Neural progenitor cell (in vitro differentiated cells): ENCODE data around the gene CFAP61. TPM values are rescaled to one million over a fixed set of nuclear protein-coding genes. Genes with fewer than 3 reads are reported as not detected.
A peak's percentile ranks its signal among the peaks of the same experiment; 100 is the strongest.

Experiments
- DNase-seq: peaks from one replicate; pipeline ENCODE4 v3.0.0-alpha.2; 2016; ENCODE audit warnings: low spot score
- H2AFZ ChIP-seq: fragments of 200-600 bp; sonication (generic); replicated peaks from 2 replicates; pipeline ENCODE4 v1.6.1; 2016; ENCODE audit warnings: antibody characterized with exemption
- H3F3A ChIP-seq: fragments of 200-600 bp; sonication (generic); 2 replicates; pipeline ENCODE4 v1.6.1; 2016; ENCODE audit warnings: antibody characterized with exemption, low read depth
- H3K27ac ChIP-seq: fragments of 200-600 bp; sonication (generic); 2 replicates; pipeline ENCODE4 v1.5.1; 2016; ENCODE audit warnings: mild to moderate bottlenecking
- H3K27me3 ChIP-seq: fragments of 200-600 bp; sonication (generic); 2 replicates; pipeline ENCODE4 v1.6.1; 2016; ENCODE audit warnings: mild to moderate bottlenecking, moderate library complexity
- H3K36me3 ChIP-seq: fragments of 200-600 bp; sonication (generic); 2 replicates; pipeline ENCODE4 v1.5.1; 2016
- H3K4me1 ChIP-seq: fragments of 200-600 bp; sonication (generic); 2 replicates; pipeline ENCODE4 v1.6.1; 2016; ENCODE audit warnings: mixed run types
- H3K4me2 ChIP-seq: fragments of 200-600 bp; sonication (generic); 2 replicates; pipeline ENCODE4 v1.6.1; 2016
- H3K4me3 ChIP-seq: fragments of 200-600 bp; sonication (generic); 2 replicates; pipeline ENCODE4 v1.5.1; 2016
- H3K79me2 ChIP-seq: fragments of 200-600 bp; sonication (generic); 2 replicates; pipeline ENCODE4 v1.6.1; 2016; ENCODE audit warnings: low read depth
- H3K9ac ChIP-seq: fragments of 200-600 bp; sonication (generic); 2 replicates; pipeline ENCODE4 v1.6.1; 2016
- H3K9me3 ChIP-seq: fragments of 200-600 bp; sonication (generic); 2 replicates; pipeline ENCODE4 v1.5.1; 2016; ENCODE audit warnings: low read depth
- H4K20me1 ChIP-seq: fragments of 200-600 bp; sonication (generic); 2 replicates; pipeline ENCODE4 v1.6.1; 2016; ENCODE audit warnings: low read depth
- H3K27ac Mint-ChIP-seq: 3 replicates; pipeline ENCODE4 v1.8.0; 2021; ENCODE audit warnings: mixed read lengths
- H3K27me3 Mint-ChIP-seq: 2 replicates; pipeline ENCODE4 v1.8.0; 2022; ENCODE audit warnings: low read depth, mild to moderate bottlenecking, inconsistent platforms, moderate library complexity, mixed read lengths; ENCODE audit not compliant: insufficient read depth
- H3K36me3 Mint-ChIP-seq: 3 replicates; pipeline ENCODE4 v1.8.0; 2021; ENCODE audit warnings: mixed read lengths
- H3K4me1 Mint-ChIP-seq: 3 replicates; pipeline ENCODE4 v1.8.0; 2021; ENCODE audit warnings: mixed read lengths
- H3K4me3 Mint-ChIP-seq: 3 replicates; pipeline ENCODE4 v1.8.0; 2021; ENCODE audit warnings: mild to moderate bottlenecking, moderate library complexity, mixed read lengths
- H3K9me3 Mint-ChIP-seq: 3 replicates; pipeline ENCODE4 v1.8.0; 2020; ENCODE audit warnings: mixed read lengths
- EZH2 ChIP-seq: fragments of 200-600 bp; sonication (generic); IDR thresholded peaks from 2 replicates; pipeline ENCODE4 v1.6.1; 2017; ENCODE audit warnings: antibody characterized with exemption, mild to moderate bottlenecking, moderate library complexity
- EZH2phosphoT487 ChIP-seq: fragments of 200-600 bp; sonication (generic); IDR thresholded peaks from 2 replicates; pipeline ENCODE4 v1.6.1; 2017; ENCODE audit warnings: antibody characterized with exemption
- total RNA-seq: library from RNA; depleted of rRNA; stranded (reverse); fragments of >200 nt; gene quantifications from 2 replicates; pipeline ENCODE4 v1.2.3, GENCODE V29; 2015; ENCODE audit warnings: low replicate concordance
- TF ChIP-seq, protein P1 (sequence below): fragments of 200-600 bp; sonication (generic); IDR thresholded peaks from 2 replicates; pipeline ENCODE4 v1.5.1; 2017; ENCODE audit warnings: antibody characterized with exemption, mild to moderate bottlenecking

The CFAP61 gene
- total RNA-seq, 1 donor from 2014 or later = not detected

GRCh38 chr20:20036756-20037155 is 15.6 kb upstream of the CFAP61 start:
- H3F3A ChIP-seq = peaks cover 11% of the 10 kb centered on the region
- no peak overlapping the region for H2AFZ ChIP-seq
- no peaks in the 10 kb centered on the region for H3K9me3 ChIP-seq
- no peak overlapping the region for H3K4me3 ChIP-seq
- H3K79me2 ChIP-seq = no peaks in the 10 kb centered on the region
- DNase-seq = no peak
- no peaks in the 10 kb centered on the region for H3K27me3 ChIP-seq
- no peak overlapping the region for H3K4me3 Mint-ChIP-seq
- H3K4me2 ChIP-seq = no peak overlapping the region
- H3K27ac Mint-ChIP-seq = no peak overlapping the region
- H3K27ac ChIP-seq = no peak overlapping the region
- peaks cover 21% of the 10 kb centered on the region for H3K36me3 Mint-ChIP-seq
- no peaks in the 10 kb centered on the region for H3K9me3 Mint-ChIP-seq
- no peaks in the 10 kb centered on the region for H3K4me1 ChIP-seq
- no peak for TF ChIP-seq EZH2phosphoT487
- no peak for TF ChIP-seq EZH2
- TF ChIP-seq, protein P1, sequence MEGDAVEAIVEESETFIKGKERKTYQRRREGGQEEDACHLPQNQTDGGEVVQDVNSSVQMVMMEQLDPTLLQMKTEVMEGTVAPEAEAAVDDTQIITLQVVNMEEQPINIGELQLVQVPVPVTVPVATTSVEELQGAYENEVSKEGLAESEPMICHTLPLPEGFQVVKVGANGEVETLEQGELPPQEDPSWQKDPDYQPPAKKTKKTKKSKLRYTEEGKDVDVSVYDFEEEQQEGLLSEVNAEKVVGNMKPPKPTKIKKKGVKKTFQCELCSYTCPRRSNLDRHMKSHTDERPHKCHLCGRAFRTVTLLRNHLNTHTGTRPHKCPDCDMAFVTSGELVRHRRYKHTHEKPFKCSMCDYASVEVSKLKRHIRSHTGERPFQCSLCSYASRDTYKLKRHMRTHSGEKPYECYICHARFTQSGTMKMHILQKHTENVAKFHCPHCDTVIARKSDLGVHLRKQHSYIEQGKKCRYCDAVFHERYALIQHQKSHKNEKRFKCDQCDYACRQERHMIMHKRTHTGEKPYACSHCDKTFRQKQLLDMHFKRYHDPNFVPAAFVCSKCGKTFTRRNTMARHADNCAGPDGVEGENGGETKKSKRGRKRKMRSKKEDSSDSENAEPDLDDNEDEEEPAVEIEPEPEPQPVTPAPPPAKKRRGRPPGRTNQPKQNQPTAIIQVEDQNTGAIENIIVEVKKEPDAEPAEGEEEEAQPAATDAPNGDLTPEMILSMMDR = no peak
- no peaks in the 10 kb centered on the region for H3K27me3 Mint-ChIP-seq
- no peak overlapping the region for H3K9ac ChIP-seq
- no peaks in the 10 kb centered on the region for H3K4me1 Mint-ChIP-seq
- H3K36me3 ChIP-seq = peaks cover 28% of the 10 kb centered on the region
- H4K20me1 ChIP-seq = no peaks in the 10 kb centered on the region

- H3K27ac ChIP-seq = peak overlapping the region; percentile 58
- TF ChIP-seq, protein P1 = no peak
- no peak for TF ChIP-seq EZH2phosphoT487
- no peak for TF ChIP-seq EZH2
- H3K4me2 ChIP-seq = no peak overlapping the region
- peaks cover 31% of the 10 kb centered on the region for H3K36me3 ChIP-seq
- H3K9ac ChIP-seq = no peak overlapping the region
- no peaks in the 10 kb centered on the region for H3K79me2 ChIP-seq
- Mint-ChIP-seq H3K9me3 (no peaks in the 10 kb centered on the region), H3K27me3 (no peaks in the 10 kb centered on the region), H3K4me3 (no peak overlapping the region), H3K36me3 (peaks cover 22% of the 10 kb centered on the region), H3K27ac (no peak overlapping the region), H3K4me1 (no peaks in the 10 kb centered on the region)
- no peak for DNase-seq
- no peaks in the 10 kb centered on the region for H4K20me1 ChIP-seq
- no peak overlapping the region for H3K4me3 ChIP-seq
- H3K27me3 ChIP-seq = no peaks in the 10 kb centered on the region
- peaks cover 11% of the 10 kb centered on the region for H3F3A ChIP-seq
- no peak overlapping the region for H2AFZ ChIP-seq
- H3K9me3 ChIP-seq = no peaks in the 10 kb centered on the region
- no peaks in the 10 kb centered on the region for H3K4me1 ChIP-seq
Measured at GRCh38 chr20:20037960-20038359, 14.4 kb upstream of the CFAP61 start.

GRCh38 chr20:20038586-20038985 is 13.7 kb upstream of the CFAP61 start:
- H3K4me1 ChIP-seq = no peaks in the 10 kb centered on the region
- H3K27ac ChIP-seq = peak overlapping the region; percentile 58
- H3K9ac ChIP-seq = no peak overlapping the region
- no peak overlapping the region for H3K4me3 ChIP-seq
- no peak for DNase-seq
- H3K79me2 ChIP-seq = no peaks in the 10 kb centered on the region
- no peaks in the 10 kb centered on the region for H4K20me1 ChIP-seq
- no peaks in the 10 kb centered on the region for H3K9me3 ChIP-seq
- H3K27me3 ChIP-seq = no peaks in the 10 kb centered on the region
- peaks cover 31% of the 10 kb centered on the region for H3K36me3 ChIP-seq
- H3K4me3 Mint-ChIP-seq = no peak overlapping the region
- H3K4me1 Mint-ChIP-seq = no peaks in the 10 kb centered on the region
- H3K27ac Mint-ChIP-seq = no peak overlapping the region
- H2AFZ ChIP-seq = no peak overlapping the region
- no peaks in the 10 kb centered on the region for H3K9me3 Mint-ChIP-seq
- peaks cover 11% of the 10 kb centered on the region for H3F3A ChIP-seq
- H3K36me3 Mint-ChIP-seq = peaks cover 27% of the 10 kb centered on the region
- no peak overlapping the region for H3K4me2 ChIP-seq
- TF ChIP-seq EZH2 (no peak), EZH2phosphoT487 (no peak)
- TF ChIP-seq, protein P1 = no peak
- H3K27me3 Mint-ChIP-seq = no peaks in the 10 kb centered on the region
